Gastrocnemius medialis (tissue), 4 donors: ENCODE results near the gene ZNF740.

Source experiments
- CTCF ChIP-seq, 5 experiments: fragments of 450-650 bp in 3 of 5; fragments of 200-600 bp in 2 of 5; sonication (generic) in 2 of 5; IDR thresholded peaks in 4 of 5; conservative IDR thresholded peaks in 1 of 5; 1 replicate in 4 of 5; 2 replicates in 1 of 5; pipeline ENCODE4 v1.5.1; 2016 to 2019; ENCODE audit warnings: antibody characterized with exemption in 5 of 5, mild to moderate bottlenecking in 3 of 5, moderate library complexity in 3 of 5
- POLR2A ChIP-seq, 2 donors: fragments of 450-650 bp; IDR thresholded peaks; one replicate each; pipeline ENCODE4 v1.6.1; 2017; ENCODE audit warnings: antibody characterized with exemption in 2 of 2, mild to moderate bottlenecking in 2 of 2, moderate library complexity in 2 of 2

- TF ChIP-seq CTCF (IDR thresholded peaks at IDR 0.05 in 4 of 5, conservative IDR thresholded peaks at IDR 0.05 in 1 of 5) = no peak
- TF ChIP-seq POLR2A (IDR thresholded peaks at IDR 0.05) = no peak
These were observed 37.4 kb downstream of the ZNF740 start for GRCh38 chr12:53217931-53218307.
